Fibroblast of lung (primary cell): ENCODE data around the gene ZNF521.

Experiments
- EZH2 ChIP-seq: IDR thresholded peaks from 2 replicates; pipeline ENCODE4 v1.5.1; 2012; ENCODE audit warnings: low read length, control low read depth, mild to moderate bottlenecking; ENCODE audit errors: missing control alignments
- TF ChIP-seq, protein P1 (sequence below), 2 donors: IDR thresholded peaks in 1 of 2; conservative IDR thresholded peaks in 1 of 2; 1 replicate in 1 of 2; 2 replicates in 1 of 2; pipeline ENCODE4 v1.5.1; 2011 to 2012; ENCODE audit warnings: low read length in 2 of 2, control low read depth in 1 of 2, inconsistent platforms in 1 of 2, low read depth in 1 of 2, mild to moderate bottlenecking in 1 of 2

DNA sequence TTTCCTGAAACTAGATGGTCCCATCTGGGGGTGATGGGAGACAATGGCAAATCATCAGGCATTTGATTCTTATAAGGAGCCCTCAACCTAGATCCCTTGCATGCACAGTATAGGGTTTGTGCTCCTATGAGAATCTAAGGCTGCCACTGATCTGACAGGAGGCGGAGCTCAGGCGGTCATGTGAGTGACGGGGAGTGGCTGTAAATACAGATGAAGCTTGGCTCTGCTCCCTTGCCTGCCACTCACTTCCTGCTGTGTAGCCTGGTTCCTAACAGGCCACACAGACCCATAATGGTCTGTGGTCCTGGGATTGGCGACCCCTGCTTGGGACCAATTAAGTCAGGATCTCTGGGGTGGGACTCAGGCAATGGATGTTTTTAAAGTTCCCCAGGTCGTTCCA is 293.4 kb downstream of the ZNF521 start:
- TF ChIP-seq, protein P1, sequence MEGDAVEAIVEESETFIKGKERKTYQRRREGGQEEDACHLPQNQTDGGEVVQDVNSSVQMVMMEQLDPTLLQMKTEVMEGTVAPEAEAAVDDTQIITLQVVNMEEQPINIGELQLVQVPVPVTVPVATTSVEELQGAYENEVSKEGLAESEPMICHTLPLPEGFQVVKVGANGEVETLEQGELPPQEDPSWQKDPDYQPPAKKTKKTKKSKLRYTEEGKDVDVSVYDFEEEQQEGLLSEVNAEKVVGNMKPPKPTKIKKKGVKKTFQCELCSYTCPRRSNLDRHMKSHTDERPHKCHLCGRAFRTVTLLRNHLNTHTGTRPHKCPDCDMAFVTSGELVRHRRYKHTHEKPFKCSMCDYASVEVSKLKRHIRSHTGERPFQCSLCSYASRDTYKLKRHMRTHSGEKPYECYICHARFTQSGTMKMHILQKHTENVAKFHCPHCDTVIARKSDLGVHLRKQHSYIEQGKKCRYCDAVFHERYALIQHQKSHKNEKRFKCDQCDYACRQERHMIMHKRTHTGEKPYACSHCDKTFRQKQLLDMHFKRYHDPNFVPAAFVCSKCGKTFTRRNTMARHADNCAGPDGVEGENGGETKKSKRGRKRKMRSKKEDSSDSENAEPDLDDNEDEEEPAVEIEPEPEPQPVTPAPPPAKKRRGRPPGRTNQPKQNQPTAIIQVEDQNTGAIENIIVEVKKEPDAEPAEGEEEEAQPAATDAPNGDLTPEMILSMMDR (conservative IDR thresholded peaks at IDR 0.05 in 1 of 2, IDR thresholded peaks at IDR 0.05 in 1 of 2; ENCODE audit: low read depth in 1 of 2, low read length in 2 of 2) = no peak
- no peak for TF ChIP-seq EZH2
